Measurements from ENCODE around the gene TMEM132C.

DNA sequence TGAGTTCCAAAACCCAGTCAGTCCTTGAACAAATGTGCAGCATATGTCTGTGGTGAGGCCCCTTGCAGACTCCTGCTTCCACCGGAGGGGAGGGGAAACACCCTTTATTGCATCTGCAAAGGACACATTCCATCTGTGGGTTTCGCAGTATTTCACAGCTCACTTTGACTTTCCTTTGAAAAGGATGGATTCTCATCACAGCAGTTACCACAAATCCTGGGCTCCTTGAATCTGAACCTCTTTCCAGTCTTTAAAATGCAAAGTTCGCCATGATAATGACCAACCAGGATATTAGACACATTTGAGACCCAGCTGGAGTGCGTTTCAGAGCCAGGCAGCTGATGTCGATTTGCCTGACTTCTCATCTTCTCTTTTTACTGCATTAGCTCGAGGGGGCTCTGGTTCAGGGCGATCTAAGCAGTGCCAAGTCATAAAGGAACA, 314.4 kb downstream of the TMEM132C start:
- TF ChIP-seq POLR2A (IDR thresholded peaks at IDR 0.05) (no peak), EP300 (IDR thresholded peaks at IDR 0.05) (no peak)
- TF ChIP-seq, protein P1, sequence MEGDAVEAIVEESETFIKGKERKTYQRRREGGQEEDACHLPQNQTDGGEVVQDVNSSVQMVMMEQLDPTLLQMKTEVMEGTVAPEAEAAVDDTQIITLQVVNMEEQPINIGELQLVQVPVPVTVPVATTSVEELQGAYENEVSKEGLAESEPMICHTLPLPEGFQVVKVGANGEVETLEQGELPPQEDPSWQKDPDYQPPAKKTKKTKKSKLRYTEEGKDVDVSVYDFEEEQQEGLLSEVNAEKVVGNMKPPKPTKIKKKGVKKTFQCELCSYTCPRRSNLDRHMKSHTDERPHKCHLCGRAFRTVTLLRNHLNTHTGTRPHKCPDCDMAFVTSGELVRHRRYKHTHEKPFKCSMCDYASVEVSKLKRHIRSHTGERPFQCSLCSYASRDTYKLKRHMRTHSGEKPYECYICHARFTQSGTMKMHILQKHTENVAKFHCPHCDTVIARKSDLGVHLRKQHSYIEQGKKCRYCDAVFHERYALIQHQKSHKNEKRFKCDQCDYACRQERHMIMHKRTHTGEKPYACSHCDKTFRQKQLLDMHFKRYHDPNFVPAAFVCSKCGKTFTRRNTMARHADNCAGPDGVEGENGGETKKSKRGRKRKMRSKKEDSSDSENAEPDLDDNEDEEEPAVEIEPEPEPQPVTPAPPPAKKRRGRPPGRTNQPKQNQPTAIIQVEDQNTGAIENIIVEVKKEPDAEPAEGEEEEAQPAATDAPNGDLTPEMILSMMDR (IDR thresholded peaks at IDR 0.05), result no peak
